HG03432 (cell line): Measurements from ENCODE around the gene SPSB3.

Source experiments
- ATAC-seq: cut with Tn5 transposase; IDR thresholded peaks from one replicate; pipeline ENCODE4 v1.9.1; 2021; ENCODE audit warnings: mild to moderate bottlenecking, moderate library complexity; ENCODE audit not compliant: unreplicated experiment

The SPSB3 gene

GRCh38 chr16:1782408-1783264 lies at the start of gene SPSB3, which contains the start of gene NUBP2:
Gene SPSB3 (minus strand): TSS chr16:1782571. CDS start chr16:1781483, 1,088 bp downstream.
Gene NUBP2 (plus strand): TSS chr16:1782960. CDS start chr16:1783021, 61 bp downstream.
- peak; percentile 78 for ATAC-seq

GRCh38 chr16:1831186-1832075 lies 49.1 kb upstream of the SPSB3 start:
- no peak for ATAC-seq

GRCh38 chr16:1830213-1830612 lies 47.8 kb upstream of the SPSB3 start:
- no peak for ATAC-seq

GRCh38 chr16:1828645-1829410 lies 46.5 kb upstream of the SPSB3 start:
- ATAC-seq, result no peak

GRCh38 chr16:1826691-1827573 lies 44.6 kb upstream of the SPSB3 start, which contains the start of the genes FAHD1 and HAGH:
Gene FAHD1 (plus strand): TSS chr16:1827206. CDS start chr16:1827239, 33 bp downstream.
Gene HAGH (minus strand): TSS chr16:1826825. CDS start chr16:1826787, 38 bp downstream.
- ATAC-seq, result peak; percentile 80

GRCh38 chr16:1825864-1826690 lies 43.7 kb upstream of the SPSB3 start:
- peak; percentile 53 for ATAC-seq

- no peak for ATAC-seq
Observed at GRCh38 chr16:1825381-1825863, 43.1 kb upstream of the SPSB3 start.

- no peak for ATAC-seq
Observed at GRCh38 chr16:1823821-1824220, 41.5 kb upstream of the SPSB3 start.

- no peak for ATAC-seq
Observed at GRCh38 chr16:1822801-1823200, 40.4 kb upstream of the SPSB3 start.

GRCh38 chr16:1821861-1822611 lies 39.7 kb upstream of the SPSB3 start:
- no peak for ATAC-seq

GRCh38 chr16:1820946-1821290 lies 38.5 kb upstream of the SPSB3 start:
- no peak for ATAC-seq

GRCh38 chr16:1820096-1820945 lies 38.0 kb upstream of the SPSB3 start:
- ATAC-seq, result no peak

- ATAC-seq, result no peak
Observed at GRCh38 chr16:1819611-1820010, 37.2 kb upstream of the SPSB3 start.

GRCh38 chr16:1818873-1819525 lies 36.6 kb upstream of the SPSB3 start:
- no peak for ATAC-seq

- no peak for ATAC-seq
Observed at GRCh38 chr16:1818204-1818872, 36.0 kb upstream of the SPSB3 start.

GRCh38 chr16:1817716-1818115 lies 35.3 kb upstream of the SPSB3 start:
- no peak for ATAC-seq
